ENCODE data around the gene C1orf232.

C1orf232 gene

GRCh38 chr1:26122988-26123973 is 45.5 kb downstream of the C1orf232 start:
- DNase-seq: no peak

- no peak for DNase-seq
Measured at GRCh38 chr1:26121854-26122773, 46.6 kb downstream of the C1orf232 start.

- DNase-seq: no peak
Measured at GRCh38 chr1:26119892-26120608, 48.7 kb downstream of the C1orf232 start.

GRCh38 chr1:26114165-26114927 is 54.4 kb downstream of the C1orf232 start:
- no peak for DNase-seq

Data from fibroblast of skin of right quadriceps (primary cell).